DMS114 treated with DMSO at 0.1 percent for 48 hours (cell line): ENCODE data around the gene PLEKHJ1.

Source experiments
- DNase-seq: peaks from one replicate; lab custom pipeline; 2025; ENCODE audit not compliant: unreplicated experiment; lab: John Stamatoyannopoulos, UW

The PLEKHJ1 gene

DNA sequence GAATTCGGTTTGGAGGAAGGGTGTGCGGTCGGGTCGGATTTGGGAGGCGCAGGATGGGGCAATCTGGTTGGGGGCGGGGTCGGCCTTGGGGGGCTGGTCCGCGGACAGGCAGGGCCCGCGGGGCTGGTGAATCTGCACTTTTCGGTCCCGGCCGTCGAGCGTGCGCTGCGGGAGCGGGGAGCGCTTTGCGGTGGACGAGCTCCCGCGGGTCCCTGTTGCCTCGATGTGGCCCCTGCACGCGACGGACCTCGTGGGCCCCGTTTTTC, 34.0 kb upstream of the PLEKHJ1 start:
- no peak for DNase-seq

DNA sequence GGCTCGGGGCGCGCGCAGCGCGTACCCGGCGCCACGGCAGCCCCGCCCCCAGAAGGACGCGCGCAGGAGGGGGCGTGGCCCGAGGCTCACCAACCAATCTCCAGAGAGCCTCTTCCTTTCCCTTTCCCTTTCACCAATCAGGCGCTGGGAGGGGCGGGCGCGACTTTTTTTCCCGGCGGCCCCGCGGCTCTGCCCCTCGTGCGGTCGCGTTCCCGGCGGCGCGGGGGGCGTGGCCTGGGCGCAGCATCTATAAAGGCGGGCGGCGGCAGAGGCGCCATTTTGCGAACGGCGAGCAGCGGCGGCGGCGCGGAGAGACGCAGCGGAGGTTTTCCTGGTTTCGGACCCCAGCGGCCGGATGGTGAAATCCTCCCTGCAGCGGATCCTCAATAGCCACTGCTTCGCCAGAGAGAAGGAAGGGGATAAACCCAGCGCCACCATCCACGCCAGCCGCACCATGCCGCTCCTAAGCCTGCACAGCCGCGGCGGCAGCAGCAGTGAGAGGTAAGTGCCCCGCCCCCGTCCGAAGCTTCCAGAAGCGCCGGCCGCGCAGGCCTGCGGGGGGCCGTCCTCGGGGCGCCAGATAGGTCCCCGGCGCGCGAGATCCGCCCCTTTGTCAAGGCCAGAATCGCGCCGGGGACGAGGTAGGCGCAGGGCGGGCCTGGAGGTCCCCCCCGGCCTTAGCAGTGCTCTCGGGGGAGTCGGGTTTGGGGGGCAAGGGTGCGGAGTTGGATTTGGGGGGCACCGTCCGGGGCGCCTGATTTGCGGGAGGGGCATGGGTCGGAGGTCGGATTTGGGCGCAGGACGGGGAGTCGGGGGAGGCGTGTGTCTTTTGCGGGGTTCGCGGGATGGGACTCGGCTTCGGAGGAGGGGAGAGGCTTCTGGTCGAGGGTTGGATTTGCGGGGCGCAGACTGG, 33.4 kb upstream of the PLEKHJ1 start:
- peak; percentile 76 for DNase-seq

DNA sequence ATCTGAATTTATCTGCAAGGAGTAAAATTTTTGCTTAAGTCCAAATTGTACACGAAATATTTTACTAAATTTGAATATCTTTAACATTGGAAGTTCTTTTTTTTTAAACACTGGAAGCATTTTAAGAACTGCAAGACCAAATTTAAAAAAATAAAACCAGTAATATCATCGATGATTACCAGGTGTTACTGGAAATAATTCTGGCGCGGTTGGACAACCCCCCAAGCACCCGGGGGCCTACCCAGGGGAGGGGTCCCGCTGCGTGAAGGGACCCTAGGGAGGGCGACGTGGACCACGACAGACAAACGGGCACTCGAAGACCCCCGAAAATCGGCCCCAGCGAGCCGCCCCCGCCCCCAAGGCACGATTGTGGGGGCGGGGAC, 32.7 kb upstream of the PLEKHJ1 start:
- DNase-seq: no peak

DNA sequence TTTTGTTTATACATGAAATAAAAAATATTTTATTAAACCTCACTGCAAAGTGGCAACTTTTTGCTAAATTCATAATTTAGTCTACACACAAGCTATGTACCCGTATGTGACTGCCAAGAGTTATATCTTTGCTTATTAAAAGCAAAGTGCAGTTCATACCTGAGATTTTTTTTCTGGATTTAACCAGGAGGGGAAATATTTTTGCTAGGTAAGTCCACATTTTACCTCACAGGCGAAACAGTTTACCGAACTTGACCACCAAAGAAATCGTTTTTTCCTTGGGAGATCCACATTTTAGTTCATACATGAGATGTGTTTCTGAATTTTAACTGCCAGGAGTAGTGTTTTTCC, 32.3 kb upstream of the PLEKHJ1 start:
- no peak for DNase-seq

DNA sequence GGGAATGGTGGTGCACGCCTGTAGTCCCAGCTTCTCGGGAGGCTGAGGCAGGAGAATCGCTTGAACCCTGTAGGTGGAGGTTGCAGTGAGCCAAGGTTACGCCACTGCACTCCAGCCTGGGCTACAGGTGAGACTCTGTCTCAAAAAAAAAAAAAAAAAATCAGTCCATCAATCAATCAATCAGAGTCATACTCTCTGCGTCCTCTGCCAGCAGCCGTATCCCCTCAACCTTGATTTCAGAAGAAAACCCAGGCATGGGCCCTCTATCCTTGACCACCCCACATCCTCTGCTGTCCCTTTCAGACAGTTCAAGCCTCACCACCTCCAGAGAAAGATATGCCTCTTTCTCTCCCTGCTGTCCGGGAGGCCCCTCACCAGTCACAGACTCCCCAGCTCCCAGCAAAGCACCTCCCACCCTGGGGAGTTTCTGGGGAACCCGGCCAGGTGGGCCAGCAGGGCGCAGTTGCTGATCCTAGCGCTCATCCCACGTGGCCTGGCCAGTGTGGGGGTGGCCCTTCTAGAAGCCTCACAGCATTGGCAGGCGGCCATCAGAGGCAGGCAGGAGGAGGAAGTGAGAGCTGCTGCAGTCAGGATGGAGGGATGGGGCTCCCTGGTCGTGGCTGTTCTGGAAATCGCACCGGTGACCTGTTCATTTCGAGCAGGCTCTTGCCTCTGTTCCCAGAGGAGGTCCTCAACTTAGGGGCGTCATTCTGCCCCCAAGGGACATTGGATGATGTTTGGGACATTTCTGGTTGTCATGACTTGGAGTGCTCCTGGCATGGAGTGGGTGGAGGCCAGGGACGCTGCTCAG, 30.3 kb upstream of the PLEKHJ1 start:
- no peak for DNase-seq

DNA sequence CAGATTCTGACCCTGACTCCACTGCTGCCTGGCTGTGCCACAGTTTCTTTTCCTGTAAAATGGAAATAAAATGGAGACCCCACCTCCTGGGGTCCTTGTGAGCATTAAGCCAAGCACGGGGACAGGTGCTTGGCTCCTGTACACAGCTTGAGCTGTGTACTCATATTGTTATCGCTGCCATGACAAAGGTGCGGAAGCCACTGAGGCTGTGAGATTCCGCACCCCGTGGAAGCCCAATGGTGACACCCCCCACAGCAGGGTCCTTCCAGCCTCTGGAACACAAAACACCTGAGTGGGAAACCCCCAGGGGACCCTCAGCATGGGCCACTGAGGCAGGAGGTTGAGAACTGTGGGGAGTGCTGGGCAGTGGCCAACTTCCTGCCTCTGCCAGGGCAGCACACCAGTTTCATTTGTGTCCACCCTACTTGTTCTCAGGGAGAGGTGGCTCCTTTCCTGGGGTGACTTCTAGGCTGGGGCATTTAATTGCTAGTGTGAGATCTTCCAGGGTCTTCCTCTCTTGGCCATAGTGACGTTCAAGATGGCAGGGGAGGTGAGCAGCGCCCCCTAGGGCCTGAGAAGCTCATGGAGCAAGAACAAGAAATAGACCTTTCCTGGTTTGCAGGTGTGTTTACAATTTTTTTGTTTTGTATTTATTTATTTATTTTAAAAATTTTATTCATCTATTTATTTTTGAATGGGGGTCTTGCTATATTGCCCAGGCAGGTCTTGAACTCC, 25.5 kb upstream of the PLEKHJ1 start:
- DNase-seq: no peak

DNA sequence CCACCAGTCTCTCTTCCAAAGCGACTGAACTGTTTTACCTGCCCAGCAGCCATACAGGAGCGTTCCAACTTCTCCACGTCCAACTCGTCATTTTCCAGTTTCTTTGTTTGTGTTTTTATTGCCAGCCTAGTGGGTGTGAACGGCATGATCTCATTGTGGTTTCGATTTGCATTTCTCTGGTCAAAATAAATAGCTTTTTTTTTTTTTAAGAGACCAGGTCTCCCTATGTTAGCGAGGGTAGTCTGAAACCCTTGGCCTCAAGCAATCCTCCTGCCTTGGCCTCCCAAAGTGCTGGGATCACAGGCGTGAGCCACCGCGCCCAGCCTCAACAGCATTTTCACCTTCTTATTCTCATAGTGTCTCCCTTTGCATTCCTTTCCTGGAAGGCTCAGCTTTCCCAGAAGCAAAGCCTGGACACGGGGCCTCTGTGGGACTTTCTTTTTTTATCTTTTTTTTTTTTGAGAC, 24.2 kb upstream of the PLEKHJ1 start:
- no peak for DNase-seq

DNA sequence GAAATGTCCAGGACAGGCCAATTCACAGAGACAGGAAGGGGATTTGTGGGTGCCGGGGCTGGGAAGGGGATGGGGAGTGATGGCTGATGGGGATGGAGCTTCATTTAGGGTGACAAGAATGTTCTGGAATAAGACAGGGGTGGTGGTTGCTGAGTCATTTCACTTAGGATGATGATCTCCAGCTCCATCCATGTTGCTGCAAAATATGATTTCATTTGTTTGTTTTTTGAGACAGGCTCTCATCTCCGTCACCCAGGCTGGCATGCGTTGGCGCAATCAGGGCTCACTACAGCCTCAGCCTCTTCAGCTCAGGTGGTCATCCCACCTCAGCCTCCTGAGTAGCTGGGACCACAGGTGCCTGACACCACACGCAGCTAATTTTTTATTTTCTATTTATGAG, 23.2 kb upstream of the PLEKHJ1 start:
- DNase-seq: no peak

DNA sequence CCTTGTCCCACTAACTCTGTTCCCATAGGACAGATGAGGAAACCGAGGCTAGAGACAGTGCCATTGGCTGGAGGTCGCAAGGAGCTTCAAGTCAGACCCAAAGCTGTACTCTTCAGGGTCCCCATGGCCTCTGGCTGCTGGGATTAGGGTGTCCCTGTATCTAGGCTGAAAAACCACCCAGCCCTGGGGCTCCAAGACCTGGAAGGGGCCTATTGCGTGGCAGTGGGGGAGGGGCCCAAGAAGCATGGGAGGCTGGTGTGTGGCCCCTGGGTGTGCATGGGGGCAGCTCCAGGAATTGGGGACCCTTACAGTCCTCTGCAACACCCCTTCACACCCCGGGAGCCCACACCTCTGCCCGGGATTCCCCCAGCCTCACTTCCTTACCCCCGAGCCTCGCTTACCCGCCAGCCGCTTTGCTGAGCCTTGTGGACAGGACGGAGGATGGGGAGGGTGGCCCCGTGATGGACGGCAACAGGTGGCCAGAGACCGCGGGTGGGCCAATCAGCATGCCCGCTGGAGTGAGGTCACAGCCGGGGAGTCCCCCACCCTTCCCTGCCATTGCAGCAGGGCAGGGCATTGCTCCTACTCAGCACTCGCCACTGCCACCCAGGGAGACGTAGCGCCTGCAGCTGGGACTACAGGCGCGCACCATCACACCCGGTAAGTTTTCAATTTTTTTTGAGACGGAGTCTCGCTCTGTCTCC, 20.0 kb upstream of the PLEKHJ1 start, which contains the start of gene JSRP1:
TSS of gene JSRP1 (minus strand) at position 436 of the 704 bp plus-strand sequence. CDS start 1,103 bp downstream, outside the sequence.
- no peak for DNase-seq

DNA sequence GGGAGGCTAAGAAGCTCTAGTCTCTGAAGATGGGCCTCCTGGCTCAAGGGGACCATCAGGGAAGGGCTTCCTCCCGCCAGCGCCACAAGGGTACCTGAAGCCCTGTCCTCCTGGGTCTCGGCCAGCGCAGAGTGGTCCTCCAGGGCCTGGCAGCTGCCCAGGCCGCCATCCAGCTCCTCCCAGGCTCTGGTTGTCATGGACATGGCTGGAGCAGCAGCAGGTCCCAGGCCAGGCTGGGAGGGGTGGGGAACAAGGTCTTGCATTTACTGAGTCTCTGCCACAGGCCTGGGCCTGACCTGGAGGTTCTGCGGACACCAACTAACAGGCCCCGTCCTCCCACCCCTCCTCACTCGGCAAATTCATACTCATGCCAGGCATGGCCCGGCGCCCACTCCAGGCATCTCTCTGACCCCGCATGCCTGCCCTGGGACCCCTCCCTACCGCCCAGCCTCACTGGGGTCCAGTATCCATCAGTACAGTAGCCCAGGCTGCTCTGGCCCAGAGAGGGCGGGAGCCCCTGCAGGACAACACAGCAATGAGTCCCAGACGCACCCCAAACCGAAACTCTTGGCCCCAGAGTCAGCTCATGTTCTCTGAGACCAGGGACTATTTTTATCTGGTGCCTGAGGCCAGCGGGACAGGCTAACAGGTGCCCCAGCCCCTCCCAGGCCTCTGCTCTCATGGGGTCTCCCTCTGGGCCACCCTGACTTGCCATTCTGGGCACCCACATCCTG, 19.1 kb upstream of the PLEKHJ1 start:
- DNase-seq: no peak

DNA sequence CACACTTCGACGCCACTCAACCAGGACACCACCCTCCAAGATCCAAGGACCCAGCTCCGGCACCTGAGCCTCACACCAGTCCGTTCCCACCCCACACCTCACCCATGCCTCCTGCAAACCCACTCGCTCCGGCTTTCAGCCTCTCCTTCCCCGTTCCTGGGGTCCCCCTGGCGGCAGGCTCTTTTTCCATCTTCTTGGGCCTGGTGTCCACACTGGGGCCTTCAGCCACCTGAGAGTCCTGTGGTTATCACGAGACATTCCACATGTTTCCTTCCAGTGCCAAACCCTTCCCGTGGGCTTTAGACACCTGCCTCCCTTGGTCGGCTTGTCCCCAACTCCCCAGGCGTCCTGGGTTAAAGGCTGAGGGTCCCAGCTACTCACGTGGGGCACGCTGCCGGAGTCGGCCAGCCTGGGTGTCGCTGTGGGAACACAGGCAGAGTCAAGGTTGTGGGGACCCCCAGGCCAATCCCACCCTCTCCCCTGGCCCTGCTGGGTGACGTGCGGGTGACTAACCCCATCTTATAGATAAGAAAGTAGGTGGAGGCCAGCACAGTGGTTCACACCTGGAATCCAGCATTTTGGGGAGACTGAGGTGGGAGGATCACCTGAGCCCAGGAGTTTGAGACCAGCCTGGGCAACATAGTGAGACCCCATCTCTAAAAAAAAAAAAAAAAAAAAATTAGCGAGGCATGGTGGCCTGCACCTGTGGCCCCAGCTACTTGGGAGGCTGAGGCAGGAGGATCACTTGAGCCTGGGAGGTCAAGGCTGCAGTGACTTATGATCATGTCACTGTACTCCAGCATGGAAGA, 18.1 kb upstream of the PLEKHJ1 start:
- no peak for DNase-seq

DNA sequence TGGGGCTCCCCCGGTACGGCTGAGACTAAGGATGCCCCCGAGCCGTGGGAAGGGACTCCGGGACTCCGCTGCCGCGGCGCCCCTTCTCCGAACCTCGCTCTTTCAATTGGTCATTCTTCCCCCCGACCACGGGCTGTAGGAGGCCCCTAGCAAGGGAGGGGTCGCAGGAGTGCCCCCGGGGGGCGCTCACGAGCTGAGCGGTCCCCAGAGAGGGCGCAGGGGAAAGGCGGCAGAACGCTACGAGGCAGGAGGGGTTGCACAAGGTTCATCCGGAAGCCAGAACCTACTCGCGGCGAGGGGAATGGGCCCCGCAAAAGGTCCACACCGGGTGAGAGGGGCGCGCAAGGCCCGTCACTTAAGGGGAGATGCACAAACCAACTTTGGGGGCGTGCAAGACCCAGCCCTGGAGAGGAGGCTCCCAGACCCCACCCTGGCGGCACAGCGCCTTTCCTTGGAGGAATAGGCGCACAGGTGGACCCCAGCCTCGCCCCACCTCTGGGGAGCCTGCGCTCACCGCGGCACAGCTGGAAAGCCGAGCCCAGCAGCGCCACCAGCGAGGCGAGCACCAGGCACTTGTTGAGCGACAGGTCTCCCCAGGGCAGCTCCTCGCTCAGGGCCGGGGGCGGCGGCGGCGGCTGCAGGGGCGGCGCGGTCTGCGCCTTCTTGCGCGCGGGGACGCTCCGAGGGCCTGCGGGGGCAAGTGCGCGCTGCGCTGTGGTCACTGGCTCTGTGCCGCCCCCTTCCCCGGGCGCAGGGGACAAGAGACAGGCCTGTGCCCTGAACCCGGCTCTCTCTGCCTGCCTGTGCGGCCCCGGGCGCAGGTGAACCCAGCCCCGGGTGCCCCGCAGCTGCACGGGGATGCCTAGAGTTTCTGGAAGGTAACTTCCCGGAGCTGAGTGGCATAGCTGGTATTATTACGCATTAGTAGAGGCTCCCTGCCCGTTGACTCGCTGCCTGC, 17.3 kb upstream of the PLEKHJ1 start:
- no peak for DNase-seq

DNA sequence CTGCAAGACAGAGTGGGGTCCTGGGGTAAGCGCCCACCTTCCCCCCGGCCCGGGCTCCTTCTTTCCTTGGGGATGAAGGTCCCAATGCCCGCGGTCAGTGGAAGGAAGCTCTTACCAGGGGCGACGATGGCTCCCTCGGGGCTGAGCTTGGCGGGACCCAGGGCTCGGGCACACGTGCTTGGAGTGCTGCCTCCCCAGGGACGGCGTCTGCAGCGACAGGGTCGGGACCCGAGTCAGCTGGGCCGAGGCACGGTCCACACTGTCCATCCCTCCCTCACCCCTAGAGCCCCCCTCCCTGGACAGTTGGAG, 16.6 kb upstream of the PLEKHJ1 start:
- DNase-seq: no peak

DNA sequence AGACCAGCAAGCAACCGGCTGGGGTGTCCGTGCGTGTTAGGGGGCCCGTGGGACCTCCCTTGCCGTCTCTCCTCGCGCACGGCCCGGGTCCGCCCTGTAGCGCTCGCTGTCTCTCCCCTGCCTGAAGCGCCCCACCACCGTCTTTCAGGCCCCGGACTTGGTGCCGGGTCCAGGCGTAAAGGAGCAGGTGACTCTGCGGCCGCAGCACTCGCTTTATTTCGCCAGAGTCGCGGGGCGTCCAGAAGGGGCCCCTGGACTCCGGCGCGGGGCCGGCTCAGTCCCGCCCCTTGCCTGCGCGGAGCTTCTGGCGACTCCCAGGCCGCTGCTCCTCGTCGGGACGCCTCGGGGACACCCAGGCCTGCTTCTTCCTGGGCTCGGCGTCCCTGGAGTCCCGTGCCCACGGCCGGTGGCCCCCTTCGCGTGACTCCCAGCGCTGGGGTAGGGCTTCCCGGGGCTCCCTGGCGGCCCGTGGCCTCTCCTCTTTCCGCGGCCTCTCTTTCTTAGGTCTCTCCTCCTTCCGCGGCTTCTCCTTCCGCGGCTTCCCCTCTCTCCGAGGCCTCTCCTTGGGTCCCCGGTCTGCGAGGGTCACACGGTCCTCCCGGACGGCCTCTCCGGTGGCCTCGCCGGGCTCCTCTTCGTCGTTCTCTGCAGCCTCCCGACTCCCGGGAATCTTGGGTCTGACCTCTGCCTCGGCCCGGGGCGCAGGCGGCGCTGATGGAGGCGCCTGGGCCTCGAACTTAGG, 16.1 kb upstream of the PLEKHJ1 start:
- DNase-seq: no peak

DNA sequence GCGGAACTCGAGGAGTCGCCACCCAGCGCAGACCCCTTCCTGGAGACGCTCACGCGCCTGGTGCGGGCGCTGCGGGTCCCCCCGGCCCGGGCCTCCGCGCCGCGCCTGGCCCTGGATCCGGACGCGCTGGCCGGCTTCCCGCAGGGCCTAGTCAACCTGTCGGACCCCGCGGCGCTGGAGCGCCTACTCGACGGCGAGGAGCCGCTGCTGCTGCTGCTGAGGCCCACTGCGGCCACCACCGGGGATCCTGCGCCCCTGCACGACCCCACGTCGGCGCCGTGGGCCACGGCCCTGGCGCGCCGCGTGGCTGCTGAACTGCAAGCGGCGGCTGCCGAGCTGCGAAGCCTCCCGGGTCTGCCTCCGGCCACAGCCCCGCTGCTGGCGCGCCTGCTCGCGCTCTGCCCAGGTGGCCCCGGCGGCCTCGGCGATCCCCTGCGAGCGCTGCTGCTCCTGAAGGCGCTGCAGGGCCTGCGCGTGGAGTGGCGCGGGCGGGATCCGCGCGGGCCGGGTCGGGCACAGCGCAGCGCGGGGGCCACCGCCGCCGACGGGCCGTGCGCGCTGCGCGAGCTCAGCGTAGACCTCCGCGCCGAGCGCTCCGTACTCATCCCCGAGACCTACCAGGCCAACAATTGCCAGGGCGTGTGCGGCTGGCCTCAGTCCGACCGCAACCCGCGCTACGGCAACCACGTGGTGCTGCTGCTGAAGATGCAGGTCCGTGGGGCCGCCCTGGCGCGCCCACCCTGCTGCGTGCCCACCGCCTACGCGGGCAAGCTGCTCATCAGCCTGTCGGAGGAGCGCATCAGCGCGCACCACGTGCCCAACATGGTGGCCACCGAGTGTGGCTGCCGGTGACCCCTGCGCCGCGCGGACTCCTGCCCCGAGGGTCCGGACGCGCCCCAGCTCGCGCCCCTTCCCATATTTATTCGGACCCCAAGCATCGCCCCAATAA, 15.3 kb upstream of the PLEKHJ1 start:
- no peak for DNase-seq

DNA sequence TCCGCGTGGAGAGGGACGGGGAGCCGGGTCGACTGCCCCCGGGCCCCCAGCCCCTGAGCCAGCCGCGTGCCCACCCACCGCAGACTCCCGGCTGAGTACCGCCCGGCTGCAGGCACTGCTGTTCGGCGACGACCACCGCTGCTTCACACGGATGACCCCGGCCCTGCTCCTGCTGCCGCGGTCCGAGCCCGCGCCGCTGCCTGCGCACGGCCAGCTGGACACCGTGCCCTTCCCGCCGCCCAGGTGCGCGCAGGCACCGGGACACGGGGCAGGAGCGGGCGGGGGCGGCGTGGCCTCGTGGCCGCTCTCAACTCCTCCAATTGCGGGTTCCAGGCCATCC, 14.6 kb upstream of the PLEKHJ1 start:
- DNase-seq: no peak
